HepG2 (cell line): ENCODE measurements around the gene HSD17B8. TPM values are rescaled to one million over a fixed set of nuclear protein-coding genes. Genes with fewer than 3 reads are reported as not detected.

ENCODE experiments used
- ATF6 ChIP-seq: sonication (generic); formaldehyde crosslinking; conservative IDR thresholded peaks from 2 replicates; pipeline ENCODE4 v1.4.0; 2020; ENCODE audit warnings: missing genetic modification reagents
- GABPA ChIP-seq, 2 experiments: IDR thresholded peaks; 2 replicates each; pipeline ENCODE4 v1.6.1; 2011 to 2016; ENCODE audit warnings: low read depth in 2 of 2, low read length in 1 of 2, missing biosample characterization in 1 of 2, missing genetic modification characterization in 1 of 2
- HNF4G ChIP-seq, 2 experiments: sonication (generic) in 1 of 2; formaldehyde crosslinking in 1 of 2; IDR thresholded peaks; 2 replicates each; pipeline versions ENCODE4 v1.4.0 to v1.6.1; 2011 to 2020; ENCODE audit warnings: borderline replicate concordance in 2 of 2, low read depth in 2 of 2, mild to moderate bottlenecking in 2 of 2, low read length in 1 of 2, missing genetic modification reagents in 1 of 2, moderate library complexity in 1 of 2
- HOXA7 ChIP-seq: sonication (generic); formaldehyde crosslinking; IDR thresholded peaks from 2 replicates; pipeline ENCODE4 v1.8.1; 2022; ENCODE audit warnings: mild to moderate bottlenecking, missing genetic modification reagents, moderate library complexity
- IRX3 ChIP-seq: sonication (generic); formaldehyde crosslinking; IDR thresholded peaks from 2 replicates; pipeline ENCODE4 v1.8.1; 2023; ENCODE audit warnings: mild to moderate bottlenecking, low read depth, missing genetic modification reagents, borderline replicate concordance
- MAZ ChIP-seq, 2 experiments: sonication (generic) in 1 of 2; formaldehyde crosslinking in 1 of 2; IDR thresholded peaks; 2 replicates each; pipeline versions ENCODE4 v1.5.0 to v1.6.1; 2012 to 2020; ENCODE audit warnings: low read depth in 2 of 2, mild to moderate bottlenecking in 2 of 2, borderline replicate concordance in 1 of 2, improper control_type of control experiment in 1 of 2, low read length in 1 of 2, missing genetic modification reagents in 1 of 2, moderate library complexity in 1 of 2
- MZF1 ChIP-seq: sonication (generic); formaldehyde crosslinking; IDR thresholded peaks from 2 replicates; pipeline ENCODE4 v1.8.1; 2023; ENCODE audit warnings: mild to moderate bottlenecking, missing genetic modification reagents, borderline replicate concordance
- PRMT3 ChIP-seq: sonication (generic); formaldehyde crosslinking; IDR thresholded peaks from 2 replicates; pipeline ENCODE4 v1.8.1; 2022; ENCODE audit warnings: low read depth, mild to moderate bottlenecking, moderate library complexity, missing genetic modification reagents, borderline replicate concordance
- PTBP1 ChIP-seq: fragments of 200-400 bp; formaldehyde crosslinking; IDR thresholded peaks from 2 replicates; pipeline ENCODE4 v1.6.1; 2018; ENCODE audit warnings: low read length, low read depth; ENCODE audit not compliant: poor library complexity, severe bottlenecking
- RBM22 ChIP-seq: fragments of 200-400 bp; formaldehyde crosslinking; optimal IDR thresholded peaks from 2 replicates; pipeline ENCODE3; 2017; ENCODE audit warnings: mild to moderate bottlenecking, low read length, moderate library complexity
- REL ChIP-seq: sonication (generic); formaldehyde crosslinking; conservative IDR thresholded peaks from 2 replicates; pipeline ENCODE4 v1.8.0; 2022; ENCODE audit warnings: mild to moderate bottlenecking, missing genetic modification reagents, moderate library complexity
- RXRB ChIP-seq: IDR thresholded peaks from 2 replicates; pipeline ENCODE4 v1.6.1; 2016; ENCODE audit warnings: borderline replicate concordance, missing genetic modification reagents, missing compliant biosample characterization
- TOE1 ChIP-seq: sonication (generic); formaldehyde crosslinking; IDR thresholded peaks from 2 replicates; pipeline ENCODE4 v1.4.0; 2020; ENCODE audit warnings: mild to moderate bottlenecking, missing genetic modification reagents
- U2AF1 ChIP-seq: fragments of 200-400 bp; formaldehyde crosslinking; optimal IDR thresholded peaks from 2 replicates; pipeline ENCODE3; 2017; ENCODE audit warnings: mild to moderate bottlenecking, low read depth, low read length
- ZNF124 ChIP-seq: sonication (generic); formaldehyde crosslinking; IDR thresholded peaks from 2 replicates; pipeline ENCODE4 v1.4.0; 2020; ENCODE audit warnings: missing genetic modification reagents
- ZNF138 ChIP-seq: sonication (generic); formaldehyde crosslinking; IDR thresholded peaks from 2 replicates; pipeline ENCODE4 v1.5.0; 2020; ENCODE audit warnings: mild to moderate bottlenecking, low read depth, missing genetic modification reagents
- ZNF253 ChIP-seq: sonication (generic); formaldehyde crosslinking; IDR thresholded peaks from 2 replicates; pipeline ENCODE4 v1.8.0; 2022; ENCODE audit warnings: mild to moderate bottlenecking, missing genetic modification reagents, borderline replicate concordance
- ZNF296 ChIP-seq: sonication (generic); formaldehyde crosslinking; conservative IDR thresholded peaks from 2 replicates; pipeline ENCODE4 v1.5.0; 2020; ENCODE audit warnings: mild to moderate bottlenecking, missing genetic modification reagents
- ZNF598 ChIP-seq: sonication (generic); formaldehyde crosslinking; IDR thresholded peaks from 2 replicates; pipeline ENCODE4 v1.5.1; 2020; ENCODE audit warnings: mild to moderate bottlenecking, missing genetic modification reagents, borderline replicate concordance
- ZNF670 ChIP-seq: sonication (generic); formaldehyde crosslinking; IDR thresholded peaks from 2 replicates; pipeline ENCODE4 v1.8.0; 2022; ENCODE audit warnings: mild to moderate bottlenecking, missing genetic modification reagents, borderline replicate concordance
- ZNF678 ChIP-seq: sonication (generic); formaldehyde crosslinking; IDR thresholded peaks from 2 replicates; pipeline ENCODE4 v1.4.0; 2020; ENCODE audit warnings: mild to moderate bottlenecking, missing genetic modification reagents
- ZNF788 ChIP-seq: sonication (generic); formaldehyde crosslinking; IDR thresholded peaks from 2 replicates; pipeline ENCODE4 v1.5.0; 2020; ENCODE audit warnings: mild to moderate bottlenecking, missing genetic modification reagents, borderline replicate concordance
- polyA plus RNA-seq, 8 experiments: library from polyadenylated mRNA; depleted of rRNA in 3 of 8; stranded (reverse) in 7 of 8; unstranded in 1 of 8; fragments of >200 nt; fragmentation: Illumina TruSeq in 4 of 8; extraction: Trizol in 4 of 8; gene quantifications; 2 replicates each; pipeline versions ENCODE4 v1.2.1 to v1.2.3, GENCODE V29; 2011 to 2016; ENCODE audit warnings: low read depth in 4 of 8, missing spikeins in 1 of 8, mixed read lengths in 1 of 8; ENCODE audit not compliant: insufficient read depth in 1 of 8
- total RNA-seq, 5 experiments: library from RNA; depleted of rRNA; stranded (reverse); fragments of >200 nt; fragmentation: Illumina TruSeq; extraction: Trizol; gene quantifications; 2 replicates each; pipeline ENCODE4 v1.2.3, GENCODE V29; 2016; ENCODE audit warnings: low read depth in 1 of 5
- TF ChIP-seq, protein P1 (sequence below): sonication (generic); formaldehyde crosslinking; IDR thresholded peaks from 2 replicates; pipeline ENCODE4 v1.5.0; 2020; ENCODE audit warnings: missing genetic modification reagents
- TF ChIP-seq, protein P2 (sequence below): sonication (generic); formaldehyde crosslinking; IDR thresholded peaks from 2 replicates; pipeline ENCODE4 v1.8.1; 2023; ENCODE audit warnings: mild to moderate bottlenecking, moderate library complexity, missing genetic modification reagents

HSD17B8 gene
- total and polyA plus RNA-seq, 2 of the 13 experiments (the other 11 are each of a cell fraction or from before 2014, with no cell fraction given), result 12.6 to 20.1 TPM

GRCh38 chr6:33207552-33208090 is 3.2 kb downstream of the HSD17B8 start (continued):
- TF ChIP-seq MAZ (IDR thresholded peaks at IDR 0.05; ENCODE audit: borderline replicate concordance, low read depth, low read length) (no peak), MAZ (CRISPR knock-in tag; IDR thresholded peaks at IDR 0.05; ENCODE audit: low read depth) (peak; percentile 81; the same call in 1 of the 2 replicates), IRX3 (CRISPR knock-in tag) (0 out of 2 replicates have a peak, but pooled peaks have one; percentile 53), TOE1 (CRISPR knock-in tag) (no peak), ZNF788 (CRISPR knock-in tag) (no peak), ZNF296 (CRISPR knock-in tag) (0 out of 2 replicates have a peak, but pooled peaks have one; percentile 24), ATF6 (CRISPR knock-in tag) (no peak), REL (no peak), ZNF138 (CRISPR knock-in tag) (peak; percentile 24; the same call in 1 of the 2 replicates), RBM22 (peak; percentile 14), GABPA (IDR thresholded peaks at IDR 0.05; ENCODE audit: low read depth, low read length) (no peak), GABPA (CRISPR knock-in tag; IDR thresholded peaks at IDR 0.05; ENCODE audit: low read depth) (no peak), ZNF124 (CRISPR knock-in tag) (0 out of 2 replicates have a peak, but pooled peaks have one; percentile 21), HNF4G (IDR thresholded peaks at IDR 0.05; ENCODE audit: borderline replicate concordance, low read depth, low read length) (no peak), HNF4G (CRISPR knock-in tag; IDR thresholded peaks at IDR 0.05; ENCODE audit: borderline replicate concordance, low read depth) (0 out of 2 replicates have a peak, but pooled peaks have one; percentile 7), PRMT3 (CRISPR knock-in tag) (0 out of 2 replicates have a peak, but pooled peaks have one; percentile 8), RXRB (CRISPR knock-in tag) (no peak), ZNF678 (CRISPR knock-in tag) (peak; percentile 20; the same call in 1 of the 2 replicates), U2AF1 (no peak), ZNF598 (CRISPR knock-in tag) (no peak), ZNF253 (CRISPR knock-in tag) (0 out of 2 replicates have a peak, but pooled peaks have one; percentile 10), PTBP1 (no peak), HOXA7 (CRISPR knock-in tag) (no peak), ZNF670 (CRISPR knock-in tag) (0 out of 2 replicates have a peak, but pooled peaks have one; percentile 60), MZF1 (CRISPR knock-in tag) (0 out of 2 replicates have a peak, but pooled peaks have one; percentile 9)
- TF ChIP-seq, protein P1, sequence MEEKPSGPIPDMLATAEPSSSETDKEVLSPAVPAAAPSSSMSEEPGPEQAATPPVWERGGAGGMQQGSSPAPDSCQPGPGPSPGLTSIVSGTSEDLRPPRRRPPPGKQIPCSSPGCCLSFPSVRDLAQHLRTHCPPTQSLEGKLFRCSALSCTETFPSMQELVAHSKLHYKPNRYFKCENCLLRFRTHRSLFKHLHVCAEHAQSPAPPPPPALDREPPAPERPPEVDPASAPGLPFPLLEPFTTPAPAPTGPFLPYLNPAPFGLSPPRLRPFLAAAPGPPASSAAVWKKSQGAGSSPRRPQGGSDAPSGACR (CRISPR knock-in tag), result no peak
- TF ChIP-seq, protein P2, sequence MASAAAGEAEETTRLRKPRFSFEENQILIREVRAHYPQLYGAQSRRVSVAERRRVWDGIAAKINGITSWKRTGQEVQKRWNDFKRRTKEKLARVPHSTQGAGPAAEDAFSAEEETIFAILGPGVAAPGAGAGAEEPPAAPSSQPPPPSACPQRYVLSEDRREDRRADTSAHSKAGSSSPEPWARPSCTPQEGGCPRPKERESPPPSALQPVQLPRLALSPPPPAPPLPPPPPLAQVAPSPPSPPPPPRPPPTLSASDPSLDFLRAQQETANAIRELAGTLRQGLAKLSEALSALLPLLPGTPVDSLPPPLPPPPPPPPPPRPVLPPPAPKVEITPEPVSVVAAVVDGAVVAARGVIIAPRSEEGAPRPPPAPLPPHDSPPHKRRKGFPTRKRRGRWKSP (CRISPR knock-in tag), result 0 out of 2 replicates have a peak, but pooled peaks have one; percentile 35
